ENCODE measurements around the gene ALDH1L1. TPM values are rescaled to one million over a fixed set of nuclear protein-coding genes. Genes with fewer than 3 reads are reported as not detected.

ALDH1L1 gene
- total RNA-seq, 2 donors from 2014 or later: 54.7 to 65.3 TPM

- intact Hi-C loops (cut with DNase I): loop anchor here (5.0 kb wide), 1 partner anchor 70 kb away; no protein-coding TSS in a partner anchor
- DNase-seq (no peak), ATAC-seq (no peak)
- H3K4me1 ChIP-seq: peaks cover 3% of the 10 kb centered on the region
- no peaks in the 10 kb centered on the region for H3K36me3 ChIP-seq (replicated peaks in 1 of 2; ENCODE audit: insufficient read depth in 1 of 2, low read depth in 2 of 2)
- 70 to 73% methylated on average over 4 of the region's 4 CpGs for WGBS, 2 donors
- H3K27me3 ChIP-seq: no peaks in the 10 kb centered on the region
- H3K27ac ChIP-seq: no peak overlapping the region
- no peaks in the 10 kb centered on the region for H3K9me3 ChIP-seq
- no peak overlapping the region for H3K4me3 ChIP-seq
- TF ChIP-seq POLR2A (IDR thresholded peaks at IDR 0.05) (no peak), CTCF (IDR thresholded peaks at IDR 0.05) (no peak)
These were observed 22.3 kb upstream of the ALDH1L1 start for GRCh38 chr3:126202680-126203079.

GRCh38 chr3:126202276-126202675 is 21.9 kb upstream of the ALDH1L1 start:
- ATAC-seq (no peak), DNase-seq (no peak)
- Histone ChIP-seq H3K27ac (no peak overlapping the region), H3K9me3 (no peaks in the 10 kb centered on the region), H3K36me3 (replicated peaks in 1 of 2; ENCODE audit: insufficient read depth in 1 of 2, low read depth in 2 of 2) (no peaks in the 10 kb centered on the region), H3K4me3 (no peak overlapping the region), H3K4me1 (peaks cover 3% of the 10 kb centered on the region), H3K27me3 (no peaks in the 10 kb centered on the region)
- TF ChIP-seq CTCF (IDR thresholded peaks at IDR 0.05) (no peak), POLR2A (IDR thresholded peaks at IDR 0.05) (no peak)
- 63 to 74% methylated on average over 3 of the region's 3 CpGs for WGBS, 2 donors
- intact Hi-C loops (cut with DNase I): loop anchor here (5.0 kb wide), 1 partner anchor 70 kb away; no protein-coding TSS in a partner anchor

GRCh38 chr3:126201168-126201567 is 20.8 kb upstream of the ALDH1L1 start:
- TF ChIP-seq CTCF (IDR thresholded peaks at IDR 0.05) (no peak), POLR2A (IDR thresholded peaks at IDR 0.05) (no peak)
- WGBS, 2 donors: 55 to 65% methylated on average over 3 of the region's 3 CpGs
- H3K27me3 ChIP-seq: no peaks in the 10 kb centered on the region
- no peak overlapping the region for H3K27ac ChIP-seq
- no peak for ATAC-seq
- no peaks in the 10 kb centered on the region for H3K9me3 ChIP-seq
- intact Hi-C loops (cut with DNase I): loop anchor here (5.0 kb wide), 1 partner anchor 69 kb away; no protein-coding TSS in a partner anchor
- H3K36me3 ChIP-seq (replicated peaks in 1 of 2; ENCODE audit: insufficient read depth in 1 of 2, low read depth in 2 of 2): no peaks in the 10 kb centered on the region
- H3K4me1 ChIP-seq: peaks cover 7% of the 10 kb centered on the region
- no peak for DNase-seq
- no peak overlapping the region for H3K4me3 ChIP-seq

GRCh38 chr3:126200534-126200933 is 20.1 kb upstream of the ALDH1L1 start:
- TF ChIP-seq CTCF (IDR thresholded peaks at IDR 0.05) (no peak), POLR2A (IDR thresholded peaks at IDR 0.05) (no peak)
- H3K9me3 ChIP-seq: no peaks in the 10 kb centered on the region
- no peak for ATAC-seq
- peaks cover 10% of the 10 kb centered on the region for H3K4me1 ChIP-seq
- 46 to 57% methylated on average over 3 of the region's 3 CpGs for WGBS, 2 donors
- H3K27ac ChIP-seq: no peak overlapping the region
- DNase-seq: no peak
- H3K27me3 ChIP-seq: no peaks in the 10 kb centered on the region
- no peak overlapping the region for H3K4me3 ChIP-seq
- intact Hi-C loops (cut with DNase I): loop anchor here (5.0 kb wide), 1 partner anchor 68 kb away; no protein-coding TSS in a partner anchor
- H3K36me3 ChIP-seq (replicated peaks in 1 of 2; ENCODE audit: insufficient read depth in 1 of 2, low read depth in 2 of 2): no peaks in the 10 kb centered on the region

GRCh38 chr3:126199256-126199655 is 18.9 kb upstream of the ALDH1L1 start:
- 78 to 84% methylated on average over 2 of the region's 2 CpGs for WGBS, 2 donors
- Histone ChIP-seq H3K36me3 (replicated peaks in 1 of 2; ENCODE audit: insufficient read depth in 1 of 2, low read depth in 2 of 2) (no peaks in the 10 kb centered on the region), H3K9me3 (no peaks in the 10 kb centered on the region), H3K4me3 (no peak overlapping the region), H3K27me3 (no peaks in the 10 kb centered on the region), H3K4me1 (peaks cover 10% of the 10 kb centered on the region), H3K27ac (no peak overlapping the region)
- intact Hi-C loops (cut with DNase I): no loop called here
- no peak for TF ChIP-seq CTCF (IDR thresholded peaks at IDR 0.05)
- no peak for TF ChIP-seq POLR2A (IDR thresholded peaks at IDR 0.05)
- DNase-seq (no peak), ATAC-seq (no peak)

All from body of pancreas (tissue), 4 donors.